Activated B cell treated with CpG ODN at 0.5 μM for 24 hours (primary cell): Measurements from ENCODE around the gene AKT1S1. TPM values are rescaled to one million over a fixed set of nuclear protein-coding genes. Genes with fewer than 3 reads are reported as not detected.

ENCODE experiments used
- ATAC-seq: fragments of 200-7000 bp; cut with Tn5 transposase; one replicate; pipeline ENCODE4 v1.10.0; 2021; ENCODE audit warnings: low read depth, mild to moderate bottlenecking, moderate library complexity
- CTCF ChIA-PET: fragments of 350-600 bp; sonication (Branson Sonifier 250); formaldehyde crosslinking; loops from one replicate; lab custom pipeline; 2021; ENCODE audit warnings: antibody characterized with exemption; lab: Charles Lee
- POLR2A ChIA-PET: fragments of 350-600 bp; sonication (Branson Sonifier 250); formaldehyde crosslinking; loops from one replicate; lab custom pipeline; 2021; ENCODE audit warnings: antibody characterized with exemption; lab: Charles Lee
- DNase-seq: peaks from one replicate; pipeline ENCODE4 v3.0.0; 2022
- H3K27ac Mint-ChIP-seq: one replicate; pipeline ENCODE4 v1.8.0; 2020; ENCODE audit warnings: mixed read lengths
- H3K27me3 Mint-ChIP-seq: one replicate; pipeline ENCODE4 v1.8.0; 2021; ENCODE audit warnings: mixed read lengths
- H3K36me3 Mint-ChIP-seq: one replicate; pipeline ENCODE4 v1.8.0; 2021; ENCODE audit warnings: low read depth, mixed read lengths
- H3K4me1 Mint-ChIP-seq: one replicate; pipeline ENCODE4 v1.8.0; 2021; ENCODE audit warnings: mixed read lengths
- H3K4me3 Mint-ChIP-seq: one replicate; pipeline ENCODE4 v1.8.0; 2020; ENCODE audit warnings: mild to moderate bottlenecking, mixed read lengths
- H3K9me3 Mint-ChIP-seq: one replicate; pipeline ENCODE4 v1.8.0; 2020; ENCODE audit warnings: mixed read lengths
- intact Hi-C: fragments of 100-400 bp; cut with micrococcal nuclease; formaldehyde crosslinking; loops from one replicate; pipeline ENCODE4 v1.15.1; 2024
- total RNA-seq: library from RNA; stranded (reverse); gene quantifications from 2 replicates; pipeline ENCODE4 v1.2.3, GENCODE V29; 2022
- TF ChIP-seq, protein P1 (sequence below): fragments of 200-600 bp; IDR thresholded peaks from one replicate; pipeline ENCODE4 v1.8.0; 2022; ENCODE audit warnings: antibody characterized with exemption, mild to moderate bottlenecking

AKT1S1 gene
- total RNA-seq, 1 donor from 2014 or later = 28.7 TPM

DNA sequence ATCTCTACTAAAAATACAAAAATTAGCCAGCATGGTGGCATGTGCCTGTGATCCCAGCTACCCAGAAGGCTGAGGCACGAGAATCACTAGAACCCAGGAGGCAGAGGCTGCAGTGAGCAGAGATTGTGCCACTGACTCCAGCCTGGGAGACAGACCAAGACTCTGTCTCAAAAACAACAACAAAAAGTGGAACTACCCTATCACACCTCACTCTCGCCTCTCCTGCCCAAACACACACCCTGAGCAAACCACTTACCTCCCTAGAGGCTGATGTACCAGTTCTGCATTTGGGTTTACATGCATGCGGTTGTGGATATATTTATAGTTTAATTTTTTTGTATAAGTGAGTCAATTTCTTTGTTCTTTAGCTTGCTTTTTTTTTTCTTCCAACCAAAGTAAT lies 33.9 kb downstream of the AKT1S1 start:
- DNase-seq (no peak), ATAC-seq (peak; percentile 97)
- Mint-ChIP-seq H3K4me3 (peak overlapping the region; percentile 68), H3K36me3 (peaks cover 25% of the 10 kb centered on the region), H3K4me1 (peaks cover 45% of the 10 kb centered on the region), H3K27me3 (no peaks in the 10 kb centered on the region), H3K9me3 (no peaks in the 10 kb centered on the region), H3K27ac (peak overlapping the region; percentile 82)
- ChIA-PET POLR2A (interaction anchor here (0.6 to 2.3 kb wide), 20 partner anchors 9 to 850 kb away, joined by 3 to 20 read pairs (median 6); partner anchors contain the start of genes AKT1S1, AP2A1, FUZ and GYS1), CTCF (no interaction called here)
- intact Hi-C loops = loop anchor here (1.0 kb wide), 1 partner anchor 25 kb away; the partner anchor contains the start of gene MED25
- TF ChIP-seq, protein P1, sequence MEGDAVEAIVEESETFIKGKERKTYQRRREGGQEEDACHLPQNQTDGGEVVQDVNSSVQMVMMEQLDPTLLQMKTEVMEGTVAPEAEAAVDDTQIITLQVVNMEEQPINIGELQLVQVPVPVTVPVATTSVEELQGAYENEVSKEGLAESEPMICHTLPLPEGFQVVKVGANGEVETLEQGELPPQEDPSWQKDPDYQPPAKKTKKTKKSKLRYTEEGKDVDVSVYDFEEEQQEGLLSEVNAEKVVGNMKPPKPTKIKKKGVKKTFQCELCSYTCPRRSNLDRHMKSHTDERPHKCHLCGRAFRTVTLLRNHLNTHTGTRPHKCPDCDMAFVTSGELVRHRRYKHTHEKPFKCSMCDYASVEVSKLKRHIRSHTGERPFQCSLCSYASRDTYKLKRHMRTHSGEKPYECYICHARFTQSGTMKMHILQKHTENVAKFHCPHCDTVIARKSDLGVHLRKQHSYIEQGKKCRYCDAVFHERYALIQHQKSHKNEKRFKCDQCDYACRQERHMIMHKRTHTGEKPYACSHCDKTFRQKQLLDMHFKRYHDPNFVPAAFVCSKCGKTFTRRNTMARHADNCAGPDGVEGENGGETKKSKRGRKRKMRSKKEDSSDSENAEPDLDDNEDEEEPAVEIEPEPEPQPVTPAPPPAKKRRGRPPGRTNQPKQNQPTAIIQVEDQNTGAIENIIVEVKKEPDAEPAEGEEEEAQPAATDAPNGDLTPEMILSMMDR = no peak

DNA sequence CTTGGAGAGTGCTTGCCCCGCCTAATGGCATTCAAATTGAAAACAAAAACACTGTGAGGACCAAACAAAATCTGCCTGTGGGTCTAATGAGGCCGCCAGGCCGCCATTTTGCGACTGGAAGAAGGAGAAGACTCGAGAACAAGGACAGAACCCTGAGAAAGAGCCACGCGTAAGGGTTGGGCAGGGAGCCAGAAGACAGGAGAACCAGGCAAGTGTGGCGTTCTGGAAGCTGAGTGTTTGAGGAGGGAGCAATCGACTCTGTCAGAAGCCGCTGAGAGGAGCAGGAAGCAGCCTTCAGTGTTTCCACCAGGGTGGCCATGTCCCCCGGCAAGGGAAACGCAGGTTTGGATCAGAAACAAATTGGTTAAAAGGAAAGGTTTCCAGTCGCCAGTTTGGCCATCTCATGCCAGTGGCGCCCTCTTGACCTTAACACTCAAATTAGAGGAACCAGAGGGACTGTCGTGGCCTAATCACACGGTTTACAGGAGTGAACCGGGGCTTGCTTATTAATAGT lies 36.4 kb downstream of the AKT1S1 start:
- DNase-seq (no peak), ATAC-seq (no peak)
- peak overlapping the region; percentile 59 for H3K27ac Mint-ChIP-seq
- TF ChIP-seq, protein P1 = no peak
- CTCF ChIA-PET = no interaction called here
- peaks cover 34% of the 10 kb centered on the region for H3K4me1 Mint-ChIP-seq
- H3K9me3 Mint-ChIP-seq = no peaks in the 10 kb centered on the region
- H3K36me3 Mint-ChIP-seq = peaks cover 47% of the 10 kb centered on the region
- intact Hi-C loops = no loop called here
- no peak overlapping the region for H3K4me3 Mint-ChIP-seq
- POLR2A ChIA-PET = no interaction called here
- no peaks in the 10 kb centered on the region for H3K27me3 Mint-ChIP-seq

DNA sequence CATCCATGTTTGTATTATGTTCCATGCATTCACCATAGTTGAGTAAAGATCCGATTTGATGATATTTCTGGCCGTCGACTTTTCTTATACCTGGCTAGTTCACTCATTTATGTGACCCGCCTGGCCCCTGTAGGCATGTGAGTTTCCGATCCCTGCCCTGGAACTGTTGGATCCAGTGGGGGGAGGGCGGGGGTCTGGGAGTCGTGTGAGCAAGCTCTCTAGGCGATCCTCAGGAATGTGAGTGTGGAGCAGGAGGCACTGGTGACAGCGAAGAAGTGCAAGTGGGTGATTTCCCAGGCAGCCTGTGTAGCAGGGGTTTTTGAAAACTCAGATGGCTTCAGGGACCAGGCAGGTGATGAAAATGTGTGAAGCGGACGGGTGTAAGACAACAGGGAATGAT lies 36.8 kb downstream of the AKT1S1 start:
- peaks cover 31% of the 10 kb centered on the region for H3K4me1 Mint-ChIP-seq
- peaks cover 49% of the 10 kb centered on the region for H3K36me3 Mint-ChIP-seq
- ATAC-seq (no peak), DNase-seq (no peak)
- ChIA-PET POLR2A (interaction anchor here (0.6 kb wide), 1 partner anchor 18 kb away, joined by 3 read pairs; no protein-coding TSS in a partner anchor), CTCF (no interaction called here)
- intact Hi-C loops = no loop called here
- no peaks in the 10 kb centered on the region for H3K27me3 Mint-ChIP-seq
- no peak overlapping the region for H3K4me3 Mint-ChIP-seq
- H3K9me3 Mint-ChIP-seq = no peaks in the 10 kb centered on the region
- TF ChIP-seq, protein P1 = no peak
- peak overlapping the region; percentile 59 for H3K27ac Mint-ChIP-seq

DNA sequence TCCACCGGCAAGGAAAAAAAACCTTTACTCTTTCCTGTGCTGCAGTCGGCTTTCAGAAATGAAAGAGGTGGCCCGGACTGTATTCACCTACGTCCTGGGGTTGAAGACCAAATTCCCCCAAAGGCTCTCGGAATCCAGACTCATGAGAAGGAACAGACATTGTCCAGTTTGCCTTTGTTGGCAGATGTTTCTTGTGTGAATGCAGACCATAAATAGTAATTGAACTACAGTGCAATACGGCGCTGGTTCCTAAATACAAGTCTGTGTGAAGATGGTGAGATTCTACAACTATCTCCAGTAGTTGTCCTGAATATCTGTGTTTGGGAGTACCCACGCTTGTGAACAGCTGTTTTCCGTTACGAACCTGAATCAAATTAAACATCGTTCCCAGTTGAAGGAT lies 37.4 kb downstream of the AKT1S1 start:
- Mint-ChIP-seq H3K4me1 (peaks cover 25% of the 10 kb centered on the region), H3K4me3 (no peak overlapping the region), H3K36me3 (peaks cover 55% of the 10 kb centered on the region), H3K27ac (no peak overlapping the region), H3K27me3 (no peaks in the 10 kb centered on the region), H3K9me3 (no peaks in the 10 kb centered on the region)
- TF ChIP-seq, protein P1 = no peak
- DNase-seq = no peak
- intact Hi-C loops = no loop called here
- CTCF ChIA-PET = no interaction called here
- ATAC-seq = no peak
- POLR2A ChIA-PET = interaction anchor here (0.6 to 1.4 kb wide), 2 partner anchors 11 to 17 kb away, joined by 3 read pairs; partner anchors contain the start of gene PTOV1

DNA sequence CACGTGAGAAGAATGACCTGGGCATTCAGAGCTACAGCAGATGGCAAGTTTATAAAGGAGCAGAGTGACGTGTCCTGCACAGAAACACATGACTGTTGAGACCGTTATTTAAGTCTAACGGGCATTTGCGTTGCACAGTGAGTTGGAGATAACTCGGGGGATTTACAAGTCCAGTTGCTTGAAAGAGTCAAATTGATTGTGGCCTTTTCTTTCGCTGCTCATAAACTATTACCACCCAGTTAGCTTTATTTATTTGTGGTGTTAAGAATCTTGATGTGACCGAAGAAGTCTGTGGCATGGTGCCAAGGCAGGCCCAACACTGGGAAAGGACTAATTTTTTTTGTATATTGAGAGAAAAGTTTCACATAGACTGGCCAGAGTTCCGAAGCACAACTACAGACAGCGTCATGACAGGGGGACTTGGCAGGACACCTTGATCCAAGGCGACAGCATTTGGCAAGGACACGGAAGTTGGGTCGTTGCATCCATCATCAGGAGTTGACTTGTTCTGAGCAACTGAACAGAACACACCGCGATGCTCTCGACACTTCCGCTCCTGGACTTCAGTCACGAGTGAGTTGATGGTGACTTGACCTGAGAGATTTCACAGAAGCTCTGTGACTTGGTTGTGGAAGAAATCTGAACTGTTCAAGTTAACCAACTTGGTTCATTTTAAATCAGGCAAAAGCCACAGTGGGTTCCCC lies 38.1 kb downstream of the AKT1S1 start:
- DNase-seq (no peak), ATAC-seq (no peak)
- TF ChIP-seq, protein P1 = no peak
- intact Hi-C loops = no loop called here
- no peak overlapping the region for H3K27ac Mint-ChIP-seq
- peaks cover 59% of the 10 kb centered on the region for H3K36me3 Mint-ChIP-seq
- ChIA-PET CTCF (no interaction called here), POLR2A (interaction anchor here (1.4 kb wide), 1 partner anchor 12 kb away, joined by 3 read pairs; the partner anchor contains the start of gene PTOV1)
- no peak overlapping the region for H3K4me3 Mint-ChIP-seq
- H3K27me3 Mint-ChIP-seq = no peaks in the 10 kb centered on the region
- H3K9me3 Mint-ChIP-seq = no peaks in the 10 kb centered on the region
- peaks cover 18% of the 10 kb centered on the region for H3K4me1 Mint-ChIP-seq
